Small intestine (tissue), 7 donors: ENCODE measurements around the gene SLC6A8. TPM values are rescaled to one million over a fixed set of nuclear protein-coding genes. Genes with fewer than 3 reads are reported as not detected.
"Not testable (repeated sequence)": the region's sequence is repeated elsewhere in the genome, so short reads cannot be mapped to it uniquely, and the experiment has no call there.

ENCODE experiments used
- DNase-seq, 2 donors: peaks; one replicate each; pipeline versions ENCODE4 v3.0.0 to v3.0.0-alpha.2; 2013
- FAIRE-seq: peaks from 2 replicates; lab custom pipeline; 2012; peaks lifted over from hg19 to GRCh38; lab: Jason Lieb, UNC
- H3K27ac ChIP-seq, 3 donors: one replicate each; pipeline ENCODE4 v1.5.1; 2013; ENCODE audit warnings: low read length in 2 of 3, mild to moderate bottlenecking in 2 of 3, control low read depth in 1 of 3, inconsistent platforms in 1 of 3, low read depth in 1 of 3, moderate library complexity in 1 of 3
- H3K27me3 ChIP-seq, 3 donors: one replicate each; pipeline ENCODE4 v1.6.1; 2013; ENCODE audit warnings: low read length in 3 of 3, inconsistent platforms in 1 of 3; ENCODE audit not compliant: control insufficient read depth in 3 of 3, insufficient read depth in 3 of 3
- H3K36me3 ChIP-seq, 3 donors: one replicate each; pipeline ENCODE4 v1.6.1; 2013; ENCODE audit warnings: low read length in 3 of 3, inconsistent platforms in 1 of 3, low read depth in 1 of 3, mild to moderate bottlenecking in 1 of 3, moderate library complexity in 1 of 3; ENCODE audit not compliant: control insufficient read depth in 3 of 3, insufficient read depth in 2 of 3
- H3K4me1 ChIP-seq, 3 donors: one replicate each; pipeline ENCODE4 v1.6.1; 2013; ENCODE audit warnings: low read length in 2 of 3, inconsistent platforms in 1 of 3, low read depth in 1 of 3, mild to moderate bottlenecking in 1 of 3, moderate library complexity in 1 of 3; ENCODE audit not compliant: control insufficient read depth in 3 of 3, insufficient read depth in 2 of 3
- H3K4me3 ChIP-seq, 3 donors: one replicate each; pipeline ENCODE4 v1.5.1; 2013; ENCODE audit warnings: low read length in 3 of 3, control low read depth in 1 of 3, inconsistent platforms in 1 of 3, low read depth in 1 of 3, mild to moderate bottlenecking in 1 of 3, moderate library complexity in 1 of 3
- H3K9me3 ChIP-seq, 2 donors: one replicate each; pipeline ENCODE4 v1.6.1; 2013; ENCODE audit warnings: low read depth in 1 of 2, low read length in 1 of 2; ENCODE audit not compliant: control insufficient read depth in 2 of 2, insufficient read depth in 1 of 2
- WGBS, 3 donors: extraction: QIAGEN DNeasy Blood & Tissue Kit; methylation state at CpG; one replicate each; pipeline ENCODE4 v1.1.7; 2013; 5-methylcytosine and 5-hydroxymethylcytosine counted together
- polyA plus RNA-seq, 4 donors: library from polyadenylated mRNA; stranded (reverse) in 3 of 4; unstranded in 1 of 4; fragments of 200-250 nt in 3 of 4; fragments of 120-200 nt in 1 of 4; gene quantifications; one replicate each; pipeline versions ENCODE4 v1.2.1 to v1.2.3, GENCODE V29; 2013
- donor health status: healthy with polysubstance abuse.
- donor health status: control.
- donor health status: control.
- donor health status: Bipolar disorder and iron deficiency.
- donor health status: healthy.

Gene SLC6A8
- polyA plus RNA-seq, 4 donors = 34.0 to 140 (median 59.2) TPM

- H3K4me1 ChIP-seq = peaks cover 0 to 12% (median 3%) of the 10 kb centered on the region in 3 donors
- DNase-seq, FAIRE-seq, H3K9me3 ChIP-seq, H3K27me3 ChIP-seq, H3K4me3 ChIP-seq: not testable (repeated sequence)
- peak overlapping the region in 2 of 3 donors; percentile 46 to 53 for H3K27ac ChIP-seq
- H3K36me3 ChIP-seq = peaks cover 0 to 22% (median 0%) of the 10 kb centered on the region in 3 donors
- WGBS, 3 donors = 59 to 71% (median 66%) methylated on average over 10 to 30 of the region's 32 CpGs
These were observed 55.2 kb downstream of the SLC6A8 start for GRCh38 chrX:153742796-153743467.

- peak overlapping the region in 1 of 3 donors; percentile 37 for H3K4me3 ChIP-seq
- DNase-seq = peak; percentile 83 to 85
- H3K36me3 ChIP-seq = peaks cover 0 to 16% (median 0%) of the 10 kb centered on the region in 3 donors
- peaks cover 0 to 12% (median 3%) of the 10 kb centered on the region in 3 donors for H3K4me1 ChIP-seq
- not testable (repeated sequence) for FAIRE-seq, H3K9me3 ChIP-seq, H3K27me3 ChIP-seq
- H3K27ac ChIP-seq = peak overlapping the region; percentile 16 to 84 (median 46)
- 14 to 39% (median 32%) methylated on average over 5 to 33 of the region's 35 CpGs for WGBS, 3 donors
These were observed 55.9 kb downstream of the SLC6A8 start for GRCh38 chrX:153743468-153744209.

GRCh38 chrX:153744210-153745066, 56.7 kb downstream of the SLC6A8 start:
- no peaks in the 10 kb centered on the region for H3K27me3 ChIP-seq
- peaks cover 0 to 12% (median 0%) of the 10 kb centered on the region in 3 donors for H3K36me3 ChIP-seq
- H3K4me1 ChIP-seq = peaks cover 0 to 12% (median 3%) of the 10 kb centered on the region in 3 donors
- WGBS, 3 donors = 10 to 34% (median 15%) methylated on average over 23 to 38 of the region's 38 CpGs
- peak overlapping the region in 1 of 3 donors; percentile 37 for H3K4me3 ChIP-seq
- FAIRE-seq (no peak), DNase-seq (peak in 1 of 2 donors; percentile 47)
- H3K9me3 ChIP-seq = no peaks in the 10 kb centered on the region
- peak overlapping the region in 2 of 3 donors; percentile 16 to 84 for H3K27ac ChIP-seq

- DNase-seq, H3K4me3 ChIP-seq, H3K9me3 ChIP-seq, H3K4me1 ChIP-seq, H3K27ac ChIP-seq, H3K27me3 ChIP-seq, FAIRE-seq, H3K36me3 ChIP-seq: not testable (repeated sequence)
- WGBS, 3 donors = 5 to 45% (median 32%) methylated on average over 4 to 12 of the region's 12 CpGs
These were observed 57.3 kb downstream of the SLC6A8 start for GRCh38 chrX:153745067-153745433.

Other genes starting within 250 kb of the SLC6A8 start
- under 1 TPM in 3 of 4 donors, not detected in 1; 0.45 to 0.81 (median 0.47) TPM for gene TREX2, start 241.9 kb upstream of the SLC6A8 start, polyA plus RNA-seq
- 10 to 100 TPM; 20.8 to 30.8 (median 24.2) TPM for gene HAUS7, start 217.3 kb upstream of the SLC6A8 start, polyA plus RNA-seq
- 10 to 100 TPM in 2 of 4 donors, 1 to 10 TPM in 2; 3.1 to 23.2 (median 12.6) TPM for gene BGN, start 192.9 kb upstream of the SLC6A8 start, polyA plus RNA-seq
- gene ATP2B3, start 170.3 kb upstream of the SLC6A8 start, polyA plus RNA-seq = under 1 TPM in 2 of 4 donors, not detected in 2; 0.30 to 0.36 TPM
- 10 to 100 TPM; 14.9 to 41.9 (median 34.4) TPM for gene CCNQ, start 88.8 kb upstream of the SLC6A8 start, polyA plus RNA-seq
- gene DUSP9, start 40.7 kb upstream of the SLC6A8 start, polyA plus RNA-seq = 1 to 10 TPM in 1 of 4 donors, under 1 TPM in 1, not detected in 2; 0.06 to 5.5 TPM
- 10 to 100 TPM in 1 of 4 donors, 1 to 10 TPM in 2, not detected in 1; 1.1 to 54.5 (median 1.4) TPM for gene PNCK, start 14.1 kb upstream of the SLC6A8 start, polyA plus RNA-seq
- gene BCAP31, start 36.5 kb downstream of the SLC6A8 start, polyA plus RNA-seq = 100 to 1,000 TPM in 2 of 4 donors, 10 to 100 TPM in 2; 68.4 to 243 (median 152) TPM
- gene ABCD1, start 36.9 kb downstream of the SLC6A8 start, polyA plus RNA-seq = 10 to 100 TPM; 10.1 to 37.3 (median 20.4) TPM
- 1 to 10 TPM in 1 of 4 donors, under 1 TPM in 2, not detected in 1; 0.54 to 1.6 (median 0.66) TPM for gene PLXNB3, start 76.3 kb downstream of the SLC6A8 start, polyA plus RNA-seq
- 1 to 10 TPM in 1 of 4 donors, under 1 TPM in 2, not detected in 1; 0.15 to 1.1 (median 0.27) TPM for gene SRPK3, start 93.1 kb downstream of the SLC6A8 start, polyA plus RNA-seq
- 100 to 1,000 TPM in 1 of 4 donors, 10 to 100 TPM in 3; 59.9 to 114 (median 85.5) TPM for gene IDH3G, start 106.4 kb downstream of the SLC6A8 start, polyA plus RNA-seq
- 100 to 1,000 TPM; 288 to 694 (median 446) TPM for gene SSR4, start 106.7 kb downstream of the SLC6A8 start, polyA plus RNA-seq
- 10 to 100 TPM in 1 of 4 donors, 1 to 10 TPM in 2, under 1 TPM in 1; 0.22 to 11.5 (median 2.4) TPM for gene PDZD4, start 142.6 kb downstream of the SLC6A8 start, polyA plus RNA-seq
- 10 to 100 TPM in 1 of 4 donors, 1 to 10 TPM in 1, under 1 TPM in 1, not detected in 1; 0.54 to 16.3 (median 2.1) TPM for gene L1CAM, start 198.2 kb downstream of the SLC6A8 start, polyA plus RNA-seq
- 1 to 10 TPM in 1 of 4 donors, under 1 TPM in 1, not detected in 2; 0.31 to 3.5 TPM for gene AVPR2, start 216.7 kb downstream of the SLC6A8 start, polyA plus RNA-seq
- 10 to 100 TPM; 29.8 to 63.0 (median 49.0) TPM for gene ARHGAP4, start 238.3 kb downstream of the SLC6A8 start, polyA plus RNA-seq
- gene NAA10, start 247.1 kb downstream of the SLC6A8 start, polyA plus RNA-seq = 100 to 1,000 TPM in 3 of 4 donors, 10 to 100 TPM in 1; 55.6 to 152 (median 107) TPM